ENCODE measurements around the gene MRPL33. TPM values are rescaled to one million over a fixed set of nuclear protein-coding genes. Genes with fewer than 3 reads are reported as not detected.

MRPL33 gene
- total RNA-seq, 1 experiment from 2014 or later: 66.8 TPM

GRCh38 chr2:27803046-27803445, 31.5 kb downstream of the MRPL33 start:
- no peak overlapping the region for H3K56ac ChIP-seq (ENCODE audit: insufficient read length, low read depth, low read length)
- no peaks in the 10 kb centered on the region for H3K79me1 ChIP-seq (ENCODE audit: insufficient read depth, low read depth, low read length, poor library complexity, severe bottlenecking)
- H2BK20ac ChIP-seq (ENCODE audit: low read depth, low read length, poor library complexity, severe bottlenecking): no peak overlapping the region
- no peak overlapping the region for H4K8ac ChIP-seq (replicated peaks; ENCODE audit: insufficient read length, low read depth, low read length)
- no CpG with 5 or more reads among the region's 2 CpGs for WGBS (ENCODE audit: extremely low coverage, insufficient read length, low lambda C conversion rate)
- H2BK15ac ChIP-seq (ENCODE audit: low read depth, low read length): no peak overlapping the region
- H4K91ac ChIP-seq (ENCODE audit: insufficient read length, low read depth, low read length): no peak overlapping the region
- H3K4me1 ChIP-seq (ENCODE audit: insufficient read depth, low read length): no peaks in the 10 kb centered on the region
- Mint-ChIP-seq H3K4me1 (peaks cover 0 to 6% of the 10 kb centered on the region in 2 experiments; a peak in 2 of 4 replicates), H3K9me3 (no peaks in the 10 kb centered on the region; a peak in 1 of 5 replicates), H3K27me3 (ENCODE audit: low read depth) (peaks cover 5% of the 10 kb centered on the region), H3K27ac (0 out of 7 replicates have a peak overlapping the region, but pooled peaks of 1 of the 3 experiments have one; percentile 27), H3K36me3 (ENCODE audit: insufficient read depth in 1 of 3, low read depth in 3 of 3) (no peaks in the 10 kb centered on the region), H3K4me3 (no peak overlapping the region)
- H2AFZ ChIP-seq (ENCODE audit: low read length): no peak overlapping the region
- no peak overlapping the region for H4K5ac ChIP-seq (ENCODE audit: insufficient read length, low read depth, low read length)
- no peaks in the 10 kb centered on the region for H3K9me3 ChIP-seq (ENCODE audit: control insufficient read depth, low read depth, low read length)
- no peak overlapping the region for H2BK120ac ChIP-seq (ENCODE audit: low read depth, low read length, poor library complexity, severe bottlenecking)
- H2BK12ac ChIP-seq (ENCODE audit: insufficient read length, low read depth, low read length): no peak overlapping the region
- no peak overlapping the region for H3K18ac ChIP-seq (ENCODE audit: insufficient read length, low read depth, low read length)
- H3T11ph ChIP-seq (ENCODE audit: low read length): no peak overlapping the region
- no peaks in the 10 kb centered on the region for H3K23me2 ChIP-seq (ENCODE audit: insufficient read length, low read depth, low read length, poor library complexity, severe bottlenecking)
- H3K14ac ChIP-seq (ENCODE audit: insufficient read depth, low read length): no peak overlapping the region
- H4K20me1 ChIP-seq (ENCODE audit: control insufficient read depth, insufficient read depth, insufficient read length): no peaks in the 10 kb centered on the region
- no peaks in the 10 kb centered on the region for H3K79me2 ChIP-seq (ENCODE audit: insufficient read depth, low read length)
- no peak for TF ChIP-seq CTCF (conservative IDR thresholded peaks at IDR 0.05)
- H3K27me3 ChIP-seq (ENCODE audit: insufficient read depth, low read length): no peaks in the 10 kb centered on the region
- no peak overlapping the region for H2AK5ac ChIP-seq (ENCODE audit: insufficient read length, low read length)
- H3K27ac ChIP-seq (ENCODE audit: insufficient read length, low read depth, low read length): no peak overlapping the region
- H3K9ac ChIP-seq (ENCODE audit: extremely low read depth, insufficient read length, low read length): no peak overlapping the region
- DNase-seq: no peak
- H3K4me2 ChIP-seq (ENCODE audit: insufficient read depth, insufficient read length, low read length): no peak overlapping the region
- no peak overlapping the region for H2BK5ac ChIP-seq (ENCODE audit: insufficient read length, low read length)
- no peak overlapping the region for H3K23ac ChIP-seq (ENCODE audit: insufficient read length, low read depth, low read length)
- no peak overlapping the region for H3K4ac ChIP-seq (ENCODE audit: low read depth, low read length)

All from H9 (cell line).